ENCODE measurements around the gene SEMA6A.
"Not testable (repeated sequence)": the region's sequence is repeated elsewhere in the genome, so short reads cannot be mapped to it uniquely, and the experiment has no call there.

The SEMA6A gene

DNA sequence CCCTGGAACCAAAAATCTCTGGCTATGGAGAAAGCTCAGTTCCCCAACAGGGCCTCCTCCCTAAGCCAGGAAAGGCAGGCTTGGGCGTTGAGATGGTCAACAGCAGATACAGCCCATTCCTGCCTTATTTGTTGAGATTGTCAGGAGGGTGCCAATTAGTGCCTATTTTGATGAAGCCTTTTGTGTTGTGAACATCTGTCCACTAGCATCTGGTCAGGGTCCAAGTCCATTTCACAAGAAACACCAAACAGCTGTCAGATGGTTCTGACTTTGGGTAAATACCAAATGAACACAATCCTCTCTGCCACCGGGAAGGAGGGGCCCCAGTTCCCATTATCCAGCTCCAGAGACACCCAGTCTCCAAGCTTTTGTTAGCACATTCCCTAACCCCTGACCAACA is 19.9 kb downstream of the SEMA6A start:
- DNase-seq, result peak in 8 of 56 donors; percentile 12 to 55 (median 26)

DNA sequence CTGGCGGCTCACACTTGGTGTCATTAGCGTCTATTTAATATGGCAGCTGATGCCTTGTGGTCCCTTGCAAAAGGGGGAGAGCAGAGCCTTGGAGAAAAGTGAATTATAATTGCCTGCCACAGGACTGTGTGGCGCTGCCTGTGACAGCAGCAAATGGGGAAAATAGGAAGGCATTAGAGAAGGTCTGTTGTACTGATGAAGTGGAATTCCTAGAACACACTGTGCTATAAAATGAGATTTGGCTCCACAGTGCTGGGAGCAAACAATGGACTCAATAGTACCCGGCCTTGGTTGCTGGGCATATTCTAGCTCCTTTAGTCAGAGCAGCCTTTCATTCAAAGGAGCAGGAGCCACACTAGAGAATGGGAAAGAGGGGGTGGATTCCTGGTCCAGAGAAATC is 21.3 kb downstream of the SEMA6A start:
- peak in 43 of 56 donors; percentile 15 to 85 (median 52) for DNase-seq

DNA sequence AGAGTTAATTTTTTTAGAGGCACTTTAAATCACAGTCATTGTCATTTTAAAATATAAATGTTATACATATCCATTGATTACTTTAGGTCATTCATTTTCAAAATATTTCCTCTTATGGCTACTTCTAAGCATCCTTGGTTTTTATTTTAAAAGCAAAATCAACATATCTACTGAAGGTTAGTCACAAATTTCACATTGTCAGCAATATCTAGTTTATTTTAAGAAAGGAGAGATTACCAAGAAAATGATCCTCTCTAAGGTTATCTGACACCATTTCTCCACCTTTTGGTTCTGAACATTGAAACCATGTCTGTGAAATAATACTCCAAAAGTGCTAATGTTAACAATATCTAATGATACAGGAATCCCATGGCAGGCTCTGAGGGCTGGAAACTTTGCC is 24.5 kb downstream of the SEMA6A start:
- no peak for DNase-seq

DNA sequence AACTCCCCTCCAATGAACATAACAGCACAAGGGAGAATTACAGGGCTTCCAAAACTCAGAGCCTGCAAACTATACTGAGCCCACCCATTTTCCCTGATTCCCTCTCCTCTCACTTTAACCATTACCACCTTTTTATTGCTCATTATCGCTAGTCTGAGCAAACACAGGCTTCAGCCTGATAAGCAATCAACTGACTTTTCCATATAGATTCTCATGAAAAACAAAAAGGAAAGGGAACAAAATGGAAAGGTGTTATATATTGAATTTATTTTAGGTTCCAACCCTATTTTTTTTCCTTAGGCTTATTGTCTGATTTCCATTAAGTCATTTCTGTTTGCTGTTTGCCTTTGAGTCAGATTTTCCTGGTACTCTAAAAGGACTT is 27.9 kb downstream of the SEMA6A start:
- DNase-seq, result no peak

DNA sequence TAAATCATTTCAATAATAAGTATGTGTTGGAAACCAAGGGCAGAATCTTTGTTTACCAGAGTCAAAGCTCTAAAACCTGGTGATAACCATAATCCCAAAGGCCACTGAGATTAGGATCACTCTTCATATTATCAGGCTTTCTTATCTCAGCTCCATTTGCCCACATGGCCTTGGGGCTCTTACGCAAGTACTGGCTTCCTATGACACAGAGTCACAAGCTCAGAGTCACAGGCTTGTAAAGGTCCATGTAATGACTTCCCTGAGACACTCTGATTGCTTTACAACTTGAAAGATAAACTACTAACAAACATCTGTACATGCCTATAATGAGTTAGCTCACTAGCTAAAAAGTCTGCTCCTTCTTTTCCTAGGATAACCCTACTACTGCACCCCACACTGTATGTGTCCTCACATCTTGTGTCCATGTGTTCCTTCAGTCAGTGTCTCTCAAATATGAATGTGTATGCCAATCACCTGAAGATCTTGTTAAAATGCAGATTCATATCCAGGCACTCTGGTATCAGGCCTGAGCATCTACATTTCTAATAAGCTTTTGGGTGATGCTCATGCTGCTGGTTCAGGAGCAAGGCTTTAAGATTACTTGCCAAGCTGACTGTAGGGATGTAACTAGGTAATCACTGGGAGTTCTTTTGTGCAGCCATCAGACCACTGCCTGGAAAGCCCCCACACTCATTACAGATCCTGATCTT is 28.4 kb downstream of the SEMA6A start:
- DNase-seq, result no peak

DNA sequence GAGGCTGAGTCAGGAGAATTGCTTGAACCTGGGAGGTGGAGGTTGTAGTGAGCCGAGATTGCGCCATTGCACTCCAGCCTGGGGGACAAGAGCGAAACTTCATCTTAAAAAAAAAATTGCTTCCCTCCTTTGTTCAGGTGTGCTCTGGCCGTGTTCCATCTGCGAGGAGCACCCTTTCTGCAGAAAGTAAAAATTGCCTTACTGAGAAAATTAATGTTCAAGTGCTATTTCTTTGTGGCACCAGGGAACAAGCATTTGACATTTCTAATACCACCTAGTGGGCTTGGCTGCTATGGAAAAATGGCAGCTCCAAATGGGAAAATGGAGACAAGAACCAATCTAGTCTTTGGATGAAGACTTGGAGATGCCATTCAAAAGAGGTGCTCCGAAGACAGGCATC is 29.2 kb downstream of the SEMA6A start:
- DNase-seq, result not testable (repeated sequence)

DNA sequence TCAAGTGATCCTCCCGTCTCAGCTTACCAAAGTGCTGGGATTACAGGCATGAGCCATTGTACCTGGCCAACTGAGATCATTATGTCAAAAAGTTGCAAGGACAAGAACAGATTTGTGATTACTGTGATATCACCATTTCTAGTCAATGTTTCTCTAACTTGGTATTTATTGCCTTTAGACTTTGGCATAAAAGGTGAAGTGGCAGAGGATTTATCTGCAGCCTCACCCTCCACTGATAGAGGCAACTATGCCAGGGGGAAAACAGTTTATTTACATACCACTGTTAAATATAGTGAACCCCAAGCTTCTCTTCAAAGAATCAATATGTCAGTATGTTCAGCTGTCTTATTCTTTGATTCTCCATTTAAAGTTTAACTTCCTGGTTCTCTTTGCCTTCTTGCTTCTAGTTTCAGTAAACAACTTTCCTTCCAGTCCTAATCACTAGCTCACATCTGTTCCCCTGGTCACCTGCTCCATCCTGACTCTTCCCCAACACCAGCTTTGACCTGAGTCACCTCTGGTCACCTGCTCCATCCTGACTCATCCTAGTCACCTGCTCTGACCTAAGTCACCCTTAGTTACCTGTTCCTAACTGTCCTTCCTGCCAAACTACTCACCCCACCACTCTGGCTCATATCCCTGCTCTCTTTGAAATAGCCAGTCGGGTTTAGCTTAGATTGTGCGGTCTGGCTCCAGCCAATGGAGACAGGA is 29.9 kb downstream of the SEMA6A start:
- DNase-seq, result no peak

DNA sequence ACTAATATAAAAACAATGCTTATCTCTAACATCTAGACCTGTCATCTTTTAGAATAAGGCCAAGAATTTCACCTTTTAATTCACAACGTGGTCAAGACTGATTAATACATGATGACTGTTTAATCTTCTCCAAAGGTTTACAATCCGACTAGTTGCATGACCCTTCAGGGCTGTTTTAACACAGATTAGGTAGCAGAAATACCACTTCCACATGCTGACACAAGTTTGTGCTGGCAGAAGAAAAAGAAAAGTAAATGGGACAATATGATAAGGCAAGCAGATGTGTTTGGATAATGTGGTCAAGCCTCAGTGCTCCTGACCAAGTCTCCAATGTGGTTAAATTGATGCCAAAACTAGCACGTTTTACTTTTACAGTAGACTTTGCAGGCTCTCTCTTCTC is 31.1 kb downstream of the SEMA6A start:
- DNase-seq, result no peak

DNA sequence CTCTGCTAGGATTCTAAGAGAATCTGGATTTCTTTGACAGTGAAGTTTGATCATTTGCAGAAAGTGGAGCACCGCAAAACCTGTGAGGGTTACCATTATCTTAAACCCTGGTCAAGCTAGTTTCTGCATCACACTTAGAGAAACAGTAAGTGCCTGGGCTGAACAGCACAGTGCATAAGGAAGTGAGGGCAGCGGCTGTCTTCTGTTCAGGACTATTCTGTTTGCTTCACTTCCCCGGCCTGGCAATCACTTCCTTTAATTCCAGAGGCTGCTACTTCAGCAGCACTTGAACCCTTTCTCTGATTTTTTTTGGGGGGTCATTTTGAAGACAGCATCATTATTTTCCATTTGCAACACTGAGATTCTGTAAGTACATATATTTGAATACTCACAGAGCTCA is 32.0 kb downstream of the SEMA6A start:
- no peak for DNase-seq

DNA sequence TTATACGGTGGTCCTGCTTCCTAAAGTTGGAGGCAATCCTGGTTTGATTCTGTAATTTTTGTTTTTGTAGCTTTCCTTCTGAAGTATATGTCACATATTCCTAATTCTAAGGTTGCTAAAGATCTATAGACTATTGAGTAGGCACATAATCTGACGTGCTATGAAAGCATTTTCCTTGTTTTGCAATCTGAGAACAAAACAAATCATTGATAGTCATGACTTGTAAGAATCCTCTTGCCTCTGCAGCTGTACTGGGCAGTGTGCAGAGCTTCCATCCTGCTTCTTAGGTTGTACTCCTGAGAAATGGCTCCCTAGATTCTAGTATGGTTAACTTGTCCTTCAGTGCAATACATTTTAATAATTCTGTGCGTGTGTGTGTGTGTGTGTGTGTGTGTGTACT is 35.4 kb downstream of the SEMA6A start:
- DNase-seq, result peak in 3 of 56 donors; percentile 11 to 33 (median 20)

DNA sequence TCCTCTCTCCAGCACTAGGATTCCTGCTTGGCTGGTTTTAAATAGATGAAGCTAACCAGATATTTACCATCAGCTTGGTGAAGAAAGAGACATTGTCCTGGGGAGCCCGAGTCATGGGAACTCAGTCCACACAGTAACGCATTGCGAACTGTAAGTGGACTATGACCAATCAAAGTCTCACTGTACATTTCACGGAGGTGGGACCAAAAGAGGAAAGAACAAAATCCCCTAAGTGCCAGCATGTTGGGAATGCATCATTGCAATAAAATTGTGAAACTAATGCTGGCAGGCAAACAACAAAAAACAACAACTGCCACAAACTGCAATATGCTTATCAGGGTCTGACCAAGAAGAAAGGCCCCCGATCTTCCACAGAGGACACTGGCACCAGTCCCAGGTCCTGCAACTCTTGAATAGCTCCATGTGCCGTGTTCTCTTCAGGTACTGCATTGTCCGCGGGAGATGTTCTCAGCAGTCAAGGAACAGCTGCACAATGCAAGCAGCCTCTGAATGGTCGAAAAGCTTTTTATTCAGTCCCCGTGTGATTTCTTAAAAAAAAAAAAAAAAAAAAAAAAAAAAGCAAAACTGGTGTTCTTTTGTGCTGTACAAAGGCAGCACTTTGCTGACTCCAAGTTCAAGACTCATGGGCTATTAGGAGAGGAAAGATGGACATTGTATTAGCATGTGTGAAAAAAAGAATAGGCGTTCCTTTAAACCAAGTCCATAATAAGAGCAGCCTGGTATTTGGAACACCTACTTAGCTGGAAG is 38.1 kb downstream of the SEMA6A start:
- peak in 16 of 56 donors; percentile 9 to 69 (median 42) for DNase-seq

DNA sequence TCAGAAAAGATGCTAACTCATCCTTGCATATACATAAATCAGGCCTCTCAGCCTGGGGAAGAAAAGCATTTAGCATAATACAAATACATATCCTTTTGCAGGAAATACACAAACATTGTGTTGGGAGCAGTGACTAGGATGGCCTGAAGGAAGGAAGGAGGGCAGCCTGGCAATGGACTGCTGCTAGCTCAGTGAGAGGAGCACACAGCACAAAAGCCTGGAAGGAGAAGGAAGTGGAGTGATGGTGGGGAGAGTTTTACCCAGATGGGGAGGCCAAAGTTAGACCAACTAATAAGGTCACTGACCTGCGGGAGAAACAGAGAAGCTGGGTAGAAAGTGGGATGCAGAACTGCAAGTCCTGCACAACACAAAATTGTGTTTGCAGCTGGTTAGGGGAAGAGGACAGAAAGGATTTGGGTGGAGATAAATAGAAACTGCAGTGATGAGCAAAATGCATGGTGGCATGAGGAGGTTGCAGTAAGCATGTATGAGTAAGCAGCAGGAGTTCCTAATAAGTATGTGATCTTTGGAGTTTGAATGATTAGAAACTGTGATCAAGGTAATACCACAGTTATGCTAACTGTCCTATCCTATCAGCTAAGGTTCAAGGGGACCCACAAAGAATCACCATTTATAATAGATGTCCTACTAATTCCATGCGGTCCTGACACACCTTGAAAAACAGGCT is 39.5 kb downstream of the SEMA6A start:
- no peak for DNase-seq

DNA sequence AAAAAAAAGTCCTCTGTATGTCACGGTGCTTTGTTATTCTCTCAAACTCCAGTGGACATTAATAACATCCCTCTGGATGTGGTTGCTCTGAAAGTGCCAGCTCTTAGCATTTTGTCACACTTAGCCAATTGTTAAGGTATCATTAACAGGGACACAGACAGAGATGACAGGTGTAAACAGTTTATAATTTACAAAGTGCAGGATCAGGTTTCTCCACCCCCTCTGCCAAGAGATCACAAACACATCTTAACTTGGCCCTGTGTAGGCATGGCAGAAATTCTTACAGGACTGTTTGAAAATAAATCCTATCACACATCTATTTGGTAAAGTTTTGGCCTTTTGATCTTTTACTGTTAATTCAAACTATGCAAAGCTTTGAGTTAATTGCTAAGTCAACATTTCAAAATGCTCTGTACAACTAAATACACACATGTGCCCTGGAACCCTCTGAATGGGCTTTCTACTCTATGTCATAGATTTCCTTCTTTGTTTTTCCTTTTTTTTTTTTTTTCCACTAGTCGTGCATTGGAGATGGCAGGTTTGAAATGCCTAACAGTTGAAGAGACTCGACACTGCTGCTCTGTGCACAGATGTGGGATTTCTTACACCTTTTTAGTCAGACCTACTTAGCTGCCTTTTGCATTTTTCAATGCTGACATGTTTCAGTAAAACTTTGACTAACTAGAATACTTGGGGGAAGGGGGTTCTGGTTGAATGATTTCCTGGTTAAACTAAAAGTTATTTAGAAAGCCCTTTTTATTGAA is 41.7 kb downstream of the SEMA6A start:
- no peak for DNase-seq

DNA sequence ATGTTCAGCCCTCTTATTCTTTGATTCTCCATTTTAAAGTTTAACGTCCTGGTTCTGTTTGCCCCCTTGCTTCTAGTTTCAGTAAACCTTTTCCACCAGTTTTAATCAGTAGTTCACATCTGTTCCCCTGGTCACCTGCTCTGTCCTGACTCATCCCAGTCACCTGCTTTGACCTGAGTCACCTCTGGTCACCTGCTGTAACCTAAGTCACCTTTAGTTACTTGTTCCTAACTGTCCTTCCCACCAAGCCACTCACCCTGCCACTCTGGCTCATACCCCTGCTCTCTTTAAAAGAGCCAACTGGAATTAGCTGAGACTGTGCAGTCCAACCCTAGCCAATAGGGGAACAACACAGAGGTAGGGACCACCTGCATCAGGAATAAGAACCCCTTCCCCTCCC is 43.0 kb downstream of the SEMA6A start:
- no peak for DNase-seq

DNA sequence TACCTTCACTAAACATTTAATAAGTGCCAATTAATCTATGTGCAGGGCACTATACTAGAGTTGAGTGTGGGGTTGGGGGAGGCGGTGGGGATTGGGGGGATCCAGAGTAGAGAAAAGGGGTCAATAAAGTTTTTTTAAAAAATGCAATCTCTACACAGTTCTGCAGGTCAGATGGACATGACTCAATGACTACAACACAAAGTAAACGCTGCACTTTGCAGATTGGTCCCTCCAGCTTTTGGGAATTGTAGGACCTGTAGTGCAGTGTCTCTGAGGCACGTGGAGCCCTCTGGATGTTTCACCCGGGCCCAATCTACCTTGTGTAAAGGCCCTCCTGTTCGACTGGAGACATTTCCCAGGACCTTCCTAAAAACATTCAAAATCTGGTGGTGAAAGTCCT is 43.5 kb downstream of the SEMA6A start:
- DNase-seq, result no peak

DNA sequence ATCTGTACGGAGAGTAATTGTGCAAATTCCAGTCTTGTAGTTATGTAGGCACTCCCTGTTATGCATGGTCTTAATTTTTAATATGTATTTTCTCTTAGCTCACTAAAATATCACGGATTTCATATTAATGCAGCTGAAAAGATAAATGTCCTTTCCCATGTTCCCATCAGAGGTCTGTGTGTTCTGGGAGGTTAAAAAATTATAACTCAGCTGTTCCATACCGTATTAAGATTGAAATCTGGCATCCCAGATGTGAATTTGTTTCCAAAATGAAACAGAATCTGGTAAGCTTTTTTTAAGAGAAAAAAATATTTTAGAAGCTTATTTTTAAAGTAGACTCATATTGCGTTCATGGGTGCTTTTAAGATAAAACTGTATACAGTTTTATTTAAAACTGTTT is 44.3 kb downstream of the SEMA6A start:
- DNase-seq, result no peak

DNA sequence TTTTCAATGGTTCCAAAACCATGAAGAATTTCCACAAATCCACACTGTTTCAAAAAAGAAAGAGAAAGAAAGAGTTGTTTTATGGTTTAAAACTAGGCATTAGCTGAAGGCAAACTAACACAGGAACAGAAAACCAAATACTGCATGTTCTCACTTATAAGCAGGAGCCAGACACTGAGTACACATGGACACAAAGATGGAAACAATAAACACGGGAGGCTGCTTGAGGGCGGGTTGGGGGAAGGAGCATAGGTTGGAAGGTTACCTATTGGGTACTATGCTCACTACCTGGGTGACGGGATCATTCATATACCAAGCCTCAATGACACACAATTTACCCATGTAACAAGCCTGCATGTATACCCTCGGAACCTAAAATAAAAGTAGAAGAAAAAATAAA is 45.0 kb downstream of the SEMA6A start:
- DNase-seq, result no peak

DNA sequence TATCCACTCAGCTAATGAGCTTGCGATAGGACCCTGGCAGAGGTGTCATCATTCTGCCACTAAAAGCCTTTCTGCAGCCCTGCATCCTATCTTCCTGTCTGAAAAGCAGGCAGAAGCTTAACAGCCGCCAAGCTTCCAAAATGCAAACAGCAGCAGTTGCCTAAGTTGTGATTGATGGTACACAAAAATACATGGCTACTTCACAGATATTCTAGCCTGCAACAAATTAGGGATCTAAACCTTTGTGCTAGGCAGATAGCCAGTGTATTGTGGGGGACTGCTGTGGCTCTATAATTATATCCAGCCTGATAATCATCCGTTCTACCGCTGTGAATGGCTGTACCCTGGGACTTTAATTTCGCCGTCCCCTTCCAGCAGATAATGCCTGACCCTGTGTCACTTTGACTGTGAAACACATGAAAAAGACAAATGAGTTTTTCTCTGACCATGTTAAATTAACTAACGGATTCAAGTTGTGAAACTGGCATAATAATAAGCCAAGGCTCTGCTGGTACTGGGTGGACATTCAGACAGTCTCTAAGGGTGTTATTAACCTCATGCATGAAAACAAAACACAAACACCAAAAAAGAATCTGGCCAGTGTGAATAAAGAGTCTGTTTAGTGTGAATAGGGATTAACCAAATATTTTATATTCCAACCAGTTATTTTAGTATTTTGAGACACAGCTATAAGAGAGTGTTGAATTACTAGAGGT is 45.9 kb downstream of the SEMA6A start:
- no peak for DNase-seq

DNA sequence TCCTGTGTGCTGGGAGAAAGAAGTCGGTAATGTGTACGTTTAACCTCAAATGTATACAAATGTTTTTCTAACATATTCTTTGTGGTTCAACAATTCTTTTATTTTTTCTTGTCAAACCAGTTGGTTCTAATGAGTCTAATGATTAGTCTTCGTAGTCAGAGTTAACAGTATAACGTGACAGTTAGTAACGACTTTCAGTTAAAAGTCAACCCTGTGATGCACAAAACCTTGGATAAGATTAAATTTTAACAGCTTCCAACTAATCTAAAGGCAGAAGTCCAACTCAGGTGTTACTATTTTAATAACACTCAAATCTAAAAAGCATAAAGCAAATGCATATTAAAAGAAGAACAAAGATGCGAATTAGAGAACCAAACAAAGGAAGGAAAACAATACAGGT is 47.0 kb downstream of the SEMA6A start:
- DNase-seq, result no peak

DNA sequence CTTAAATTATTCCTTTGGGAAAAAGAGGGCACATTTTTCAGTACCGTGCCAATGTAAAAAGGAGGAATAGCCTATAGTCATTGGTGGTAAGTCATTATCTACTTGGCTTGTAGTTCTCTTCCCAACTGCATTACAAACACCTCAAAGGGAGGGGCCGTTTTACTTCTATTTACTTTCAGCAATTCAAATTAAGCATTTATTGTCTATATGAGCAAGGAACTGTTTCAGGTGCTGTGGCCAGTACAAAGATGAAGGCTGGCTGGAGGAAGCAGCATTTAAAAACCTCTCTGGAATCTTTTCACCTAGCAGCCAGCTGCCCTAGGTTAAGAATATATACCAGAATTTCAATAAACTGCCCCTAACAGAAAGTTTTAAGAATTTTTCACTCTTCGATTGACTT is 48.9 kb downstream of the SEMA6A start:
- no peak for DNase-seq
